Astrocyte (in vitro differentiated cells and primary cell): Measurements from ENCODE around the gene NPTN.

ENCODE experiments used
- CTCF ChIP-seq: IDR thresholded peaks from 2 replicates; pipeline ENCODE4 v1.5.1; 2011; ENCODE audit warnings: low read depth, mild to moderate bottlenecking, inconsistent platforms, low read length, moderate library complexity; ENCODE audit not compliant: insufficient read depth
- EZH2 ChIP-seq: IDR thresholded peaks from 2 replicates; pipeline ENCODE4 v1.6.1; 2012; ENCODE audit warnings: mild to moderate bottlenecking, low read length, inconsistent platforms; ENCODE audit not compliant: insufficient read depth

GRCh38 chr15:73629798-73630429, 3.3 kb downstream of the NPTN start:
- TF ChIP-seq CTCF: no peak
- TF ChIP-seq EZH2: no peak
